Endothelial cell of coronary artery (primary cell): ENCODE data around the gene TMOD3. TPM values are rescaled to one million over a fixed set of nuclear protein-coding genes. Genes with fewer than 3 reads are reported as not detected.

Experiments used
- total RNA-seq: library from RNA; depleted of rRNA; stranded (reverse); fragments of >200 nt; gene quantifications from 2 replicates; pipeline ENCODE4 v1.2.3, GENCODE V29; 2014

Gene TMOD3
- total RNA-seq, result 63.3 and 95.8 TPM in 2 replicates

DNA sequence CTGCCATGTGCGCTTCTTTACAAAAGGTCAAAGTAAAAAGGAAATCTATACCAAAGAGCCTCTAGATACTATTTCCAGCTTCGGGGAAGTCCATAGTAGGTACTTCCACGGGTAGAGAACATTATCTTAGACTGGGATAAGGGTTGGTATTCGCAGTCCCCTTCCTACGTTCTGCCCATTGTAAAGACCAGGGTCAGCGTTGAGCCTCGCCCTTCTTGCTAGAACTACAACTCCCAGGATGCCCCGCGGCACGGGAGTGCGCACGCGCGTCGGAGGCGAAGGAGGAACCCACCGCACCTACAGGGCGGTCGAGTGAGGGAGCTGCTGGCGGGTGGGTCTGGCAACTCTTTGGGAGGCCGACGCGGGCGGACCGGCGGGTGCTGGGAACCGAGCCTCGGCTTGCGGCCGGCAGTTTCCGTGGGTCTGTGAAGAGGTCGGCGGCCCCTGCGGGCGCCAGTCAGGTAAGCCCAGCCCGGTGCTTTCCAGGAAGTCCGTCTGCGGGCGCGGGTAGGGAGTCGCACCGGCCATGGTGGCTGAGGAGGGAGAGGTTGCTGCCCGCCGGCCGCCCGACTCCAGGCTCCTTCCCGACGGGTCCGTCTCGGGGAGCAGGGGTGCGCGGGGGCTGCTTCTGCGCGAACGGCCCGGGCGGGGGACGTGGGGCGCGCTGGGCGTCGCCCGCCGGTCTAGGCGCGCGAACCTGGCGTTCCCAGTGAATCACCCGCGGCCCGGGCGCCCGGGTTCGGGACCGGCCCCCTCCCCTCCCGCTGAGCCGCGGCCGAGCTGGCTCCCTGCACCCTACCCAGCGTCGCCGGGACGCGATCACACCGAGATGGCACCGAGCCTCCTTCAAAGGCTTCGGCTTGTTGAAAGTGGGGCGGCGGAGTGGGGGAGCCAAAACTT is at the start of gene TMOD3:
Gene TMOD3 (plus strand): TSS at position 278 of the 900 bp plus-strand sequence. CDS start 33,232 bp downstream, outside the sequence.

Other genes starting within 250 kb of the TMOD3 start
- 11.2 and 14.0 TPM in 2 replicates for gene DMXL2, start 206.9 kb upstream of the TMOD3 start, total RNA-seq
- under 0.01 TPM in 1 of 2 replicates, not detected in the other for gene SCG3, start 148.2 kb upstream of the TMOD3 start, total RNA-seq
- 7.3 and 8.7 TPM in 2 replicates for gene LYSMD2, start 92.0 kb upstream of the TMOD3 start, total RNA-seq
- 3.5 and 5.9 TPM in 2 replicates for gene TMOD2, start 78.1 kb upstream of the TMOD3 start, total RNA-seq
- gene LEO1, start 142.1 kb downstream of the TMOD3 start, total RNA-seq, result 27.5 and 31.9 TPM in 2 replicates
- gene MAPK6, start 189.6 kb downstream of the TMOD3 start, total RNA-seq, result 32.0 and 32.6 TPM in 2 replicates